Gastrocnemius medialis (tissue), 4 donors: ENCODE measurements around the gene ARL3. TPM values are rescaled to one million over a fixed set of nuclear protein-coding genes. Genes with fewer than 3 reads are reported as not detected.

Source experiments
- ATAC-seq, 2 donors: fragments of 150-250 bp; one replicate each; pipeline ENCODE4 v1.9.1; 2016
- DNase-seq, 2 donors: peaks; one replicate each; pipeline ENCODE4 v3.0.0-alpha.2; 2019
- H3K27ac ChIP-seq, 4 donors: fragments of 200-600 bp; sonication (generic); 1 replicate in 1 of 4; 2 replicates in 3 of 4; pipeline ENCODE4 v1.5.1; 2016 to 2018; ENCODE audit warnings: mild to moderate bottlenecking in 2 of 4, moderate library complexity in 1 of 4
- H3K27me3 ChIP-seq, 3 donors: fragments of 200-600 bp; sonication (generic) in 2 of 3; 1 replicate in 1 of 3; 2 replicates in 2 of 3; pipeline versions ENCODE4 v1.5.1 to v1.6.0; 2016 to 2019; ENCODE audit warnings: mild to moderate bottlenecking in 1 of 3, moderate library complexity in 1 of 3
- H3K36me3 ChIP-seq, 2 donors: fragments of 200-600 bp; sonication (generic) in 1 of 2; one replicate each; pipeline ENCODE4 v1.5.1; 2017 to 2018
- H3K4me1 ChIP-seq, 2 donors: fragments of 200-600 bp; sonication (generic) in 1 of 2; one replicate each; pipeline ENCODE4 v1.5.1; 2016 to 2017; ENCODE audit warnings: mild to moderate bottlenecking in 2 of 2
- H3K4me3 ChIP-seq, 4 donors: fragments of 200-600 bp; sonication (generic) in 3 of 4; 1 replicate in 1 of 4; 2 replicates in 3 of 4; pipeline ENCODE4 v1.5.1; 2016 to 2019; ENCODE audit warnings: mild to moderate bottlenecking in 2 of 4
- H3K9me3 ChIP-seq, 3 donors: fragments of 200-600 bp; sonication (generic) in 2 of 3; 1 replicate in 1 of 3; 2 replicates in 2 of 3; pipeline ENCODE4 v1.5.1; 2016 to 2019
- POLR2A ChIP-seq, 2 donors: fragments of 450-650 bp; IDR thresholded peaks; one replicate each; pipeline ENCODE4 v1.6.1; 2017; ENCODE audit warnings: antibody characterized with exemption in 2 of 2, mild to moderate bottlenecking in 2 of 2, moderate library complexity in 2 of 2
- in situ Hi-C, 4 donors: fragments of 200-750 bp; cut with MboI; loops; one replicate each; pipeline versions ENCODE4 v1.15.0 to v1.8.0; 2017; ENCODE audit warnings: low sequenced_read_pairs in 4 of 4
- intact Hi-C: fragments of 100-400 bp; cut with DNase I; formaldehyde crosslinking; loops from one replicate; pipeline ENCODE4 v1.15.1; 2023; ENCODE audit warnings: low total_unique reads
- total RNA-seq, 4 donors: library from RNA; depleted of rRNA; stranded (reverse); fragments of >200 nt; gene quantifications; one replicate each; pipeline versions ENCODE4 v1.1.0 to v1.2.3, GENCODE V29; 2016
- TF ChIP-seq, protein P1 (sequence below), 5 experiments: fragments of 450-650 bp in 3 of 5; fragments of 200-600 bp in 2 of 5; sonication (generic) in 2 of 5; IDR thresholded peaks in 4 of 5; conservative IDR thresholded peaks in 1 of 5; 1 replicate in 4 of 5; 2 replicates in 1 of 5; pipeline ENCODE4 v1.5.1; 2016 to 2019; ENCODE audit warnings: antibody characterized with exemption in 5 of 5, mild to moderate bottlenecking in 3 of 5, moderate library complexity in 3 of 5

Gene ARL3
- total RNA-seq, 4 donors from 2014 or later: 1.0 to 2.4 (median 1.5) TPM

DNA sequence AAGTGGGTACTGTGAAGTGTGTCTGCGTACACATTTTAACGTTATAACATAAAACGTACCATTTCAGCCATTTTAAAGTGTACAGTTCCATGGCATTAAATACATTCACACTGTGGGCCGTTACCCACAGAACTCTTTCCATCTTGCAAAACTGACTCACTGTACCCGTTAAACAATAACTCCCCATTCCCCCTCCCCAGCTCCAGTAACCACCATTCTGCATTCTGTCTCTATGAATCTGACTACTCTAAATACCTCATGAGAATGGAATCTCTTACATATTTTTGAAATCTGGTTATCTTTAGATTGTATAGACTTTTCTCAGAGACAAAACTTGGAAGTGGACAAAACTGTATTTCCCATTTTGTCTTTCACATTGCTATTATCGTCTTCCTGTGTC is 9.3 kb downstream of the ARL3 start:
- H3K27me3 ChIP-seq: no peaks in the 10 kb centered on the region
- no peaks in the 10 kb centered on the region for H3K9me3 ChIP-seq
- no peak for TF ChIP-seq POLR2A (IDR thresholded peaks at IDR 0.05)
- TF ChIP-seq, protein P1, sequence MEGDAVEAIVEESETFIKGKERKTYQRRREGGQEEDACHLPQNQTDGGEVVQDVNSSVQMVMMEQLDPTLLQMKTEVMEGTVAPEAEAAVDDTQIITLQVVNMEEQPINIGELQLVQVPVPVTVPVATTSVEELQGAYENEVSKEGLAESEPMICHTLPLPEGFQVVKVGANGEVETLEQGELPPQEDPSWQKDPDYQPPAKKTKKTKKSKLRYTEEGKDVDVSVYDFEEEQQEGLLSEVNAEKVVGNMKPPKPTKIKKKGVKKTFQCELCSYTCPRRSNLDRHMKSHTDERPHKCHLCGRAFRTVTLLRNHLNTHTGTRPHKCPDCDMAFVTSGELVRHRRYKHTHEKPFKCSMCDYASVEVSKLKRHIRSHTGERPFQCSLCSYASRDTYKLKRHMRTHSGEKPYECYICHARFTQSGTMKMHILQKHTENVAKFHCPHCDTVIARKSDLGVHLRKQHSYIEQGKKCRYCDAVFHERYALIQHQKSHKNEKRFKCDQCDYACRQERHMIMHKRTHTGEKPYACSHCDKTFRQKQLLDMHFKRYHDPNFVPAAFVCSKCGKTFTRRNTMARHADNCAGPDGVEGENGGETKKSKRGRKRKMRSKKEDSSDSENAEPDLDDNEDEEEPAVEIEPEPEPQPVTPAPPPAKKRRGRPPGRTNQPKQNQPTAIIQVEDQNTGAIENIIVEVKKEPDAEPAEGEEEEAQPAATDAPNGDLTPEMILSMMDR (IDR thresholded peaks at IDR 0.05 in 4 of 5, conservative IDR thresholded peaks at IDR 0.05 in 1 of 5): no peak
- H3K36me3 ChIP-seq: no peaks in the 10 kb centered on the region
- intact Hi-C loops: no loop called here
- no peak overlapping the region for H3K27ac ChIP-seq
- H3K4me3 ChIP-seq: no peak overlapping the region
- ATAC-seq (no peak), DNase-seq (no peak)
- no peaks in the 10 kb centered on the region for H3K4me1 ChIP-seq
- in situ Hi-C loops: no loop called here

DNA sequence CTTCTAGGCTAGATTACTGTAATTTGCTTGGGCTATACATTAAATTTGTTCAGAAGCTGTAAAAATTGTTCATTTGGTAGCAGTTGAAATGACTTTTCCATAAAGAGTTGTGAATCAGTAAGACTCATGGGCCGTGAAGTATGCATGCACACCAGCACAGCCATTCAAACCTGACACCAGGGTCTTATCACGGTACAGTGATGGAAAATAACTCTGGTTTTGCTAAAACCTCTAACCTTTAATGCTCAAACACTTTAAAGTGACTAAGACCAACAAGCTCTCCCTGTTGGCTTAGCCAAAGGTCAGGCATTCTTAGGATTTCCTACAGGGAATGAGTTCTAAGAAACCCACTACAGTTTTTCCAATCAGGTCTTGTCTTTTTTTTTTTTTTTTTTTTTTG is 11.5 kb downstream of the ARL3 start:
- Histone ChIP-seq H3K36me3 (peaks cover 0 to 5% of the 10 kb centered on the region in 2 donors), H3K9me3 (no peaks in the 10 kb centered on the region), H3K4me1 (no peaks in the 10 kb centered on the region), H3K27me3 (no peaks in the 10 kb centered on the region), H3K27ac (no peak overlapping the region), H3K4me3 (no peak overlapping the region)
- DNase-seq (no peak), ATAC-seq (no peak)
- TF ChIP-seq, protein P1 (IDR thresholded peaks at IDR 0.05 in 4 of 5, conservative IDR thresholded peaks at IDR 0.05 in 1 of 5): no peak
- no peak for TF ChIP-seq POLR2A (IDR thresholded peaks at IDR 0.05)
- intact Hi-C loops: no loop called here
- in situ Hi-C loops: no loop called here

DNA sequence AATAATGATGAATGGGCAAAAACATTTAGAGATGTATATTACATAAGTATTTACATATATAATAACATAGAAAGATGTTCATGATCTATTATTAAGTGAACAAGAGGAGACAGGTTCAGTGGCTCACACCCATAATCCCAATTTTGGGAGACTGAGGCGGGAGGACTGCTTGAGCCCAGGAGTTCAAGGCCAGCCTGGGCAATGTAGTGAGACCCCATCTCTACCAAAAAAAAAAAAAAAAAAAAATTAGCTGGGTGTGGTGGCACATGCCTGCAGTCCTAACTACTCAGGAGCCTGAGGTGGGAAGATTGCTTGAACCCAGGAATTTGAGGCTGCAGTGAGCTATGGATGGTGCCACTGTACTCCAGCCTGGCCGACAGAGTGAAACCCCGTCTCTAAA is 12.4 kb downstream of the ARL3 start:
- DNase-seq: no peak
- TF ChIP-seq POLR2A (IDR thresholded peaks at IDR 0.05): no peak
- TF ChIP-seq, protein P1 (IDR thresholded peaks at IDR 0.05 in 4 of 5, conservative IDR thresholded peaks at IDR 0.05 in 1 of 5): no peak

DNA sequence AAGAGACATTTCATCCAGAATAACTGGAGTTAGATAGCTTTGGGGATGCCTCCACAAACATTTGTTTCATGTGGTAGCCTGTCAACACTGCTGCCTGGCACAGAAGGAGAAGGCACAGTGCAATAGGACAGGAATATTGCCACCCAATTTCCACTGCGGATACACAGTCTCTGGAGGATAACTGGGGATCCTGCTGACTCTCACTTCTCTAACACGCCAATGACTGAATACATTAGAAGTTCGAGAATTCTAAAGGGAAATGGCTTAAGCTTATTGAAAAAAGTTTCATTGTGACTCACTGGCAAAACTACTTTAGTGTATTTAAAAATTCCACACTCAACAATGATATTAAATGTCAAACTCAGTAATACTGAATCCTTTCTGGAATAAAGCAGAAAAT is 12.9 kb downstream of the ARL3 start:
- in situ Hi-C loops: no loop called here
- Histone ChIP-seq H3K27ac (no peak overlapping the region), H3K4me3 (no peak overlapping the region), H3K27me3 (no peaks in the 10 kb centered on the region), H3K4me1 (no peaks in the 10 kb centered on the region), H3K9me3 (no peaks in the 10 kb centered on the region), H3K36me3 (peaks cover 0 to 5% of the 10 kb centered on the region in 2 donors)
- intact Hi-C loops: no loop called here
- TF ChIP-seq, protein P1 (IDR thresholded peaks at IDR 0.05 in 4 of 5, conservative IDR thresholded peaks at IDR 0.05 in 1 of 5): no peak
- TF ChIP-seq POLR2A (IDR thresholded peaks at IDR 0.05): no peak
- no peak for DNase-seq
- no peak for ATAC-seq

More for the DNA sequence above, 12.4 kb downstream of the ARL3 start:
- ATAC-seq: no peak
- Histone ChIP-seq H3K4me1 (no peaks in the 10 kb centered on the region), H3K27ac (no peak overlapping the region), H3K4me3 (no peak overlapping the region), H3K9me3 (no peaks in the 10 kb centered on the region), H3K36me3 (peaks cover 0 to 5% of the 10 kb centered on the region in 2 donors), H3K27me3 (no peaks in the 10 kb centered on the region)
- in situ Hi-C loops (no loop called here), intact Hi-C loops (no loop called here)

DNA sequence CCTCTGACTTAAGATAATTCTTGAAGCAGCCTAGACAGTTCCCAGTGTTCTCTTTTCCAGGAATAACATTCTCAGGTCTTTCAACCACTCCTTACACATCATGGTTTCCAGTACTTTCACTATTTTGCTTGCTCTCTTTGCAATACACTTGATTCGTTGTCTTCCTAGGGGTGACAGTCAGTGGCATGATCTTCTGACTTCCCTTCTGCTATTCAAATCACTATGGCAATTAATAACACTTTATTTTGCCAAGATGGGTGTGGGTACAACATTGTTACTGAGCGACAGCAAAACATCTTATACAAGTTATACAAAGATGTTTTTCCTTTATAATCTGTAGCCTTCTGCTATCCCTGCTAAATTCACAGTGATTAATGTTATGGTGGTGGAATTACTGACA is 15.3 kb downstream of the ARL3 start:
- ATAC-seq: no peak
- Histone ChIP-seq H3K4me1 (no peaks in the 10 kb centered on the region), H3K27me3 (no peaks in the 10 kb centered on the region), H3K36me3 (peaks cover 0 to 5% of the 10 kb centered on the region in 2 donors), H3K27ac (no peak overlapping the region), H3K4me3 (no peak overlapping the region), H3K9me3 (no peaks in the 10 kb centered on the region)
- no peak for DNase-seq
- intact Hi-C loops (no loop called here), in situ Hi-C loops (no loop called here)
- no peak for TF ChIP-seq POLR2A (IDR thresholded peaks at IDR 0.05)
- TF ChIP-seq, protein P1 (IDR thresholded peaks at IDR 0.05 in 4 of 5, conservative IDR thresholded peaks at IDR 0.05 in 1 of 5): no peak
